DMS114 treated with DMSO at 0.1 percent for 48 hours (cell line): ENCODE results near the gene MCTP1.

Experiments
- DNase-seq: peaks from one replicate; lab custom pipeline; 2025; ENCODE audit not compliant: unreplicated experiment; lab: John Stamatoyannopoulos, UW

MCTP1 gene

DNA sequence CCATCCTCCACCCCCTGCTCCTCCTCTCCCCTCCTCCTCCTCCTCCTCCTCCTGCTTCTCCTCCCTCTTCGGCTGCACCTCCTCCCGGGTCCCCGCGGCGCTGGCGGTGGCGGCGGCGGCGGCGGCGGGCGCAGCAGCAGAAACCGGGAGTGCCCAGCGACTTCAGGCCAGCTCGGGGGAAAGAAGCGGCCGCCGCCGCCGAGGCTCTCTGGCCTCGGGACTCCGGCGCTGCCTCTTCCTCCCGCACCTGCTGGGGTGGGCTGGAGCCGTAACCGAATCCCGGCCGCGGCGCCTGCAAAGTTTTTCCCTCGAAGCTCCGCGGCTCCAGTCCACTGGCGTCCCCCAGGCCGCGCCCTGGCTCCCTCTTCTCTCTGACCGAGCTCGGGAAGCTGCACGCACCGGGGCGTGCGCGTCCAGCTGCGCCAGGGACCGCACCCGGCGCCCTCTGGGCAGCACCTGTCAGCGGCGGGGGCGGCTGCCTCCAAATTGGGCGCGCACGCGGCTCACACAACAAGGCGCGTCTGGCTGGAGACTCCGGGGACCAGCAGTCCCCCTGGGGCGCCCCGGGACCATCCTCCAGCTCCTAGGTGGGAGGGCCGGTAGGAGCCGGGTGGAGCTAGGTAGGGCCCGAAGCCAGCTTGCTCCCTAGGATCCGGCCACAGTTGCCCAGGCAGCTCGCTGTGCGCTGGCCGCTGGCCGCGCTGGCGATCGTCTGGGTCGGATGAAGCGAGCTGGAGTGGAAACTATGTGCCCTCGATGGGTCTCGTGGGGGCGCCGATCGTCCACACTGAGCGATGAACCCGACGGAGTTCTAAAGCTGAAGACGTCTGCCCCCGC lies at the start of gene MCTP1:
MCTP1 (minus strand) TSS at position 523 of the 837 bp plus-strand sequence.
- peak; percentile 4 for DNase-seq

DNA sequence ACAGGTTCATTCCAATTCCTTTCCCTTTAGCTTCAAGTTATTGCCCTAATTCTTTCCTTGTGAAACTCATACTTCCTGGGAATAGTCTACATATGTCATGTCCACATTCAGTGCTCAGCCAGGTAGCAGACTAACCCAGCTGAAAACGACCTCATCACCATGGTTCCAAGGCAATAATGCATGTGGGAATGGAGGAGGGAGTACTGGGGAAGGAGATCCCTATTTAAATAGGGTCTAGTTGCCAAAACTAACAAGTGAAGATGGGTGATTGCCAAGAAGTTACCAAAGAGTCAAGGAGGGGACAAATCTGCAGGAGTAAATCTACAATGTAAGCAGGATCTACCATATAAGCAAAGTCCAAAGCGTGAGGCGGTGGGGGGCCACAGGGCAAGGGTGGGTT lies 47.3 kb upstream of the MCTP1 start:
- DNase-seq = no peak

DNA sequence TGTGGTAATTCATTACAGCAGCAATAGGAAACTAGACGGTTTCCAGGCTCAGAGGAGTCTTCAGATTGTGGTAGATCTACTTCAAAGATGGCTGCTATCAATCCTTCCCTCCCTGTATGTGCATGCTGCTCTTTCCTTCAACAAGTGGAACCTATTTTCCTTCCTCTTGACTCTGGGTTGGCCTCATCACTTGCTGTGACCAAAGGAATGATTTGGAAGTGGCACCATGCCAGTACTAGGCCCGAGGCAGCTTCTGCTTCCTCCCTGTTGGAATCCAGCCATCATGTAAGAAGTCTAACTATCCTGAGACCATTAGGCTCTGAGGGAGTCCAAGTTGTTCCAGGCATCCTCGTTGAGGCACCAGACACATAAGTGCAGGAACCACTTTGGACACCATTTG lies 46.5 kb upstream of the MCTP1 start:
- no peak for DNase-seq

DNA sequence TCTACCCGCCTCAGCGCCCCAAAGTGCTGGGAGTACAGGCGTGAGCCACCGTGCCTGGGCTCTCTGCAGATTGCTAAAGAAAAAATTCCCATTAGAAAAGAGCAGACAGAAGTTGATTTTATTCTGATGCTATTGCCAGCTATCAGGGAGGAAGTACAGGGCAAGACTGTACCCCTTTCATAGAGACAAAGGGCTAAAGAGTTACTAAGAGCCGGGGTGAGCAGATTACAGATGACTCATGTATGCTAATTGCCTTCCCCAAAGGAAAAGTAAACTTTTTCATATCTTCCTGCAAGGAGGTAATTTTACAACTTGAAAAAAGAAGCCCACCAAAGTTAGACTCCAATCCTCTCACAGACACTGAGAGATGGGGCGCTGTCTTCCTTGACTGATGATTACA lies 42.3 kb upstream of the MCTP1 start:
- DNase-seq = no peak

DNA sequence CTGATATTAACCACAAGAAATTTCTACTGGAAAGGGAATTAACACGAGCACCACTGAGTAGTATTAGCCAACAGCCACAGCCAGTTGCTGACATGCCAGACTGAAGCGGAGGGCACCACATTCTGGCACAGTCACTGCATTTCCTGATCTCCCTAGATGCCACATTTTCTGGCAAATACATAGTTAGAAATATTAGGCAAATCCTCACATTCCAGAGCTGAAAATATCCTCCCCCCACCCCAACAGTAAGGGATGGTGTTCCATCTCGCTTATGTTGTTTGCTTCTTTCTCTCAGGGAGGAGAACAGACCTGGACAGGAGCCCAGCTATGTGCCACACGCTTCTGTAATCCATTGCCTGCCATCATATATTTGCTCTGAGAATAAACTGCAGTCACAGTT lies 32.8 kb upstream of the MCTP1 start:
- DNase-seq = no peak

DNA sequence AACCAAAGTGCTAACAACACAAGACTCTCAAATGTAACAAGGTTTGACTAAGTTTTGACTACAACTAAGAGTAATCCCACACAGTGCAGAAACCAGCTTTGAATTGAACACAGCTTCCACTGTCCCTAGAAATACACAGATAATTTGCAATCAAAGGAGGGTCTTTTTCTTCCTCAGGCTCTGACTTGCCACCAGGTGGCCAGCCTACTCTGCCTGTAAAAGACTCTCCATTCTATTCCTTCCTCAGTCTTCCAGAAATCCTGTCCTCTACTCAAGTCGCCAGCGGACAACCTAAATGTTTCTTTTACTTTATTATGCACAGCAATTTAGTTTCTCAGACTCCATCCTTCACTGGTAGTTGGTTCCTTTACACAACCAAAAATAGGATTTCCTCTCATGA lies 32.2 kb upstream of the MCTP1 start:
- DNase-seq = no peak

DNA sequence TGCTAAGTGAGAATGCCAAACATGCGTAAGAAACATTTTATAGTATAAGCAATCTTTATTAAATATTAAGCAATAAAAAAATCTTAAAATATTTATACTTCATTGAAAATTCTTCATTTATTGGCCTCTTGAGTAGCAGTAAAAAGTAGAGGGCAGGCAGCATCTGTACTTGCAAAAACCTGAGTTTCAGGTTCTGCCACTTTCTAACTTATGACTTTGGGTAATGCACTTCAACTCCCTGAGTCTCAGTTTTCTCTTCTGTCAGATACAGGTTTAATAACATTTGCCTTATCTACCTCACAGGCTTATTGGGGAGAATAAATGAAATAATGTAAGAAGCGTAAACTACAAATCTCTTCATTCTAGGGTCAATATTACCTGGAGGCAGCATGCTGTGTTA lies 19.8 kb upstream of the MCTP1 start:
- DNase-seq = no peak

DNA sequence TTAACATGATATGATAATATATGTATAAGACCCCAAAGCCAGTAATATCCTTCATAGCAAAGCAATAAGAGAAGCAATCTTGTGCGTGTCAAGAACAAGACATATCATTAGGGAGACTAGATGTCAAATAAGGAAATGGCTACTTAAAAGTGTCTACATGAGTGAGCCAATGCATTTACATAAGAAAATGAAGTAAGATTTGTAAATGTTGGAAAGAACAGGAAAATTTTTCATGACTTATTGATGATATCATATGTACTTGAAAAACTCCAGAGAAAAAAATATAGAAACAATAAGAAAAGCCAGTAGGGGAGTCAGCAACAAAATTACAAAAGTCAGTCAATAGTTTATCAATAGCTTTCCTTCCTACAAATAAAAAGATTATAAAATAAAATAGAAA lies 13.8 kb upstream of the MCTP1 start:
- DNase-seq = no peak

DNA sequence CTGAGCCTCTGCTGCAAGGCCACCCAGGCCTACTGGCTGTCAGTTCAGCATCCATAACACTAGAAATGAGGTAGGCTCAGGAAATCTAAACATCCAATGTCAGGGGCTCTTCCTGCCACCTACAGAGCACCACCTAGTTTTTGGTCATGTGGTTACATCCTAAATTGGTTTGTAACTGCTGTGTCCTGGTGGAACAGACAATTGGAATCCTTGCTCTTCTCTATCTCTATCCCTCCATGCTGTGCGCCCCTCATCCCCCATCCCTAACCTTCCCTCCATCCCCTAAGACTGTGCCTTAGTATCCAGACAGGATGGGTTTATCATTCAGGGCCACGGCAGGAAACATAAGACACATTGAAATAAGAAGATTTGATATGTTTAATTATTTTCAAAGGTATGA lies 11.4 kb upstream of the MCTP1 start:
- DNase-seq = no peak

DNA sequence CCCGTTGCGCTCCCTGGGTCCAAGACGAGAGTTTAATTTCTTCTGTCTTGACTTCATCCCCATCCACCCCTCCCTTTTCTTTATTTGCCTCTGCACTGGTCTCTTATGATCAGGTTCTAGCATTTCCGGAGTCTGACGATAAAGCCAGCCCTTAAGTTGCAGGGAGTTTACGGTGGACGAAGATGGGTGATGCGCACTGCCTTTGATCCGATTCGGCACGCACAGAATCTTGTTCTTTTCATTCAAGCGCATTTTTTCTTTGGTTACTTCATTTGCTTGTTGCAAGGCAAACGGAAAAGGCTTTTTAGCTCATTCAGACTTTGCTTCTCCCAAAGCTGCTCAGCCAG lies 488 bp upstream of the MCTP1 start:
- no peak for DNase-seq

DNA sequence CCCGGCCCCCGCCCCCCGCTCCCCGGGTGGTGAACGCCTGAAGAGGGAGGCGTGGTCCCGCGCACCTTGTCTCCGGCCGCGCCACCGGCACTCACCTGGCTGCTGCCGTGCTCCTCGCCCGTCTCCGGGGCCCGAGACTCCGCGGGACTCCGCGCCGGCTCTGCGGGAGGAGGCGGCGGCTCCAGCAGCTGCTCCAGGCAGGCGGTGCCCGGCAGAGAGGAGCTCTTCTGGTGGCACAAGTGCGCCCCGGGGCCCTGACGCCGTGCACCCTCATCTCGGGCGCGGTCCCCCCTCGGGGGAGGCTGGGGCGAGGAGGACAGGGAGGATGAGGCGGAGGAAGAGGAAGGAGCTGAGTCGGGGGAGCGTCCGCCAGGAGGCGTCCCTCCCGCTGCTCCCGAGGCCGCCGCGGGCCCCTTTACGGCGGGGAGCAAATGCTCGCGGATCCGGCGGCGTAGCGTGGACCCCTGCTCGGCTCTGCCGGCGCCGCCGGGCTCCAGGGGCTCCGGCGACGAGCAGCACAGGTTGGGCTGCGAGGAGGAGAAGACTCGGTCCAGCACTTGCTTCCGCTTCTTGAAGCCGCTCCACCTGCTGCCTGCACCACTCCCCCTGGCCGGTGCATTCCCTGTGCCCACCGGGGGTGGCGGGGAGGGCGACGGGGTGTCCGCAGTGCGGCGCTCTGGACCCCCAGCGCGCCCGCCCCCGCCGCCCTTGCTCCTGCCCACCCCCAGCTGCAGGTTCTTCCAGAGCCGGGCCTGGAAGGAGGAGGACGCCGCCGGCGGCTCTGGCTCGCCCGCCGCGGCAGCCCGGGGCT lies 928 bp downstream of the MCTP1 start:
- DNase-seq = no peak

DNA sequence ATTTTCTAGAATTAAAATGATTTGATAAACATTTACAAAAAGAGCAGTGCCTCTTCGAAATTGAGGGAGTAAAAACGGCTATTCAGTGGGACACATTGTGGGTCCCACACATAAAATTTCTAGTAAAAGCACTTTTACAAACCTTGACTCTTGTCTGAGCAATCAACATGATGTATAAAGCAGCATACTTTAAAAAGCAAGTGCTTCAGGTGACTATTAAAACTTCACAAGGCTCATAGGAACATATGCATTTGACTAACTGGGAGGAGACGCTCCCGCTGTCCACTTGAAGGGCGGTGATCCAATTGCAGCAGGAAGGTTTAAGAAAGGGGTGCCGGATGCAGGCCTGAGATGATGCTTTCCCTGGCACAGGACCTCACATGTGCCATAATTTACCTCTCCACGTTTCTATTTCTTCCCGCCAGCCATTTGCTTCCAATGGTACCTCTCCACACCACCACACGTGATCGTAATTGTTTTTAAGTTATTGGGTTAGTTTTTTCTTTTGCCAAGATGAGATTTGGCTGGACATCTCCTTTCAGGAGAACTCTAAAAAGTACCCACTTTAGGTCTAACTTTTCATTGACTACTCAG lies 1.8 kb downstream of the MCTP1 start:
- DNase-seq = no peak

DNA sequence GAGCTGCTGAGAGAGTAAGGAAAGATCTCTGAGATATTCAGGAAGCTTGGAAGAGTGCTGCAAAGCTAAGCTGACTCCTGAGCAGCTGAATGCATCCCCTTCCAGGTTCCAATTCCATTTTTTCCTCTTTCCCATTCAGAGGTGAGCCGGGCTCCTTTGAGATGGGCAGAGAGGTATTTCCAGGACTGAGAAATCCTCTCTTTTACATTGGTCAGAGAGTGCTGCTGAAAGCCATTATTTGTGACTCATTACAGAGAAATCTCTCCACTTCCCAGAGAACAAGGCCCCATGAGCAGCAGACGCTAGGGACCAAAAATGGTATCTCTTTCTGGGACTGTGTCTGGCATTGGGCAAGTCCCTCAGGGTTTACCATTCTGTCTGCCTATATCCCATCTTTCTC lies 3.7 kb downstream of the MCTP1 start:
- DNase-seq = no peak

DNA sequence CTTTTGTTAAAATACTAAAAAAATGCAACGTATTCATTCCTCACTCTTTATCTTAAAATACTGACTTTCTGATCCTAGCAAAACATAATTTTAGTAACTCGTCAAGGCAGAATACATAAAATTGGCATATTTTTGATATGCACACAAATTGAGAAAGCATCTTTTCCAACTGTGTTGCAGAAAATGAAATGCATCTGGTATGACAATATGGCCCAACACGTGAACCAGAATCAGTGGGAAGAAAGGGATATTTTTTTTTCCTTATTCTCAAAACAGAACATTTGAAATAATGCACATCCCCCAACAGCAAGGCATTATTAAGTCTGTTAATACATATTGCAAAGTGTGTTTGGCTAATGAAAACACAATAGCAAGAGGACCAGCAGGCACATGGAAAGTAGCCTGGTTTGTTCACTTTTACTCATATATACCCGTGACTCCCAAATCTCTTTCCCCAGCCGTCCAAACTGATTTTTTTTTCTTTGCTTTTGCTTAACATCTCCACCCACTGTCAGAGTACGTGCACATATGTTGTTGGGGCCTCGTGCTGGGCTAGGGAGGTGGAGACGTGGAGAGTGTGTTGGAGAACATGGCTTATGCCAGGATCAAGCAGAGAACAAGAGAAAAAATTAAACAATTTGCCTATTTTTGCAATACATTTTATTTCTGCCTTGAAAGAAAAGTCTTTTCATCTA lies 4.3 kb downstream of the MCTP1 start:
- no peak for DNase-seq

DNA sequence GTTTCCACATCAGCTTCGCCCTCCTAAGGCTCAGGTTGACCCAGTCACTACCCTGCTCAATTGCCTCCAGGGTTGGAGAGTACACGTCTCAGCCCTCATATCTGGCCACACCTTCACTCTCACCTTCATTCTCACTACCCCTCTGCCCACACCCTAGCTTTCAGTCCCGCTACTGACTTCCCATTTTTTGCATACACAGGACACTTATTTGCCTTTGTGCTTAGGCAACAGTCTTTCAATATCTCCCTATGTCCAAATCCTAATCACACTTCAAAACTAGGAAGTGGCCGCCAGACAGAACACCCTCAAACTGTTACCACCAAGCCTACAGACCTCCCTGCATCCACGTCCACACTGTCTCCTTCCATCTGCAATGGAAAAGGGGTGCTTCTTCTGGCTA lies 10.9 kb downstream of the MCTP1 start:
- DNase-seq = no peak

DNA sequence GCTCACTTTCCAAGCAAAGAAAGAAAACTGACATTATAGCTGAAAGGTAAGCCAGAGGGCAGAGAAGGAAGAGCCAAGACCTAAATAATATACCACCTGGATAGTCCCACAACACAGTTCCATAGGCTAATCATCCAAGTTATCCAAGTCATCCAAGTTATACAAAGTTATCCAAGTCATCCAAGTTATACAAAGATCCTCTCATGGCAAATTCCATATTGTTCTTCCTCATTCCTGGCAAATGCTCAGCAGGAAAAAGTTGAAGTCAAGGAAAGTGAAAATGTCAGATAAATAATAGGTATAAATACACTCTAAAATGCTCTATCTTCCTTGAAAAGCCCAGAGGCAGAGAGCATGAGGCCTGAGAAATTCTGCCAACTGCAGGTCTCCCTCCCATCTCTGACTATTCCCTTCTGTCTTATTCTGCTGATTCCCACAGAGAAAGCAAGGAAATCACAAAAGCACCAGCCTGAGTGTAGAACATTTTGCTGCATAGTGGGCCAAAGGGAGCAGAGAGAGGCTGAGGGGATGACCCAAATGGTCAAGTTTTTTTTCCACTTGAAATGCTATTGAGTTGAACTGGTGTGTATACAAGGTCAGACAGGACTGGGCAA lies 12.5 kb downstream of the MCTP1 start:
- DNase-seq = no peak

DNA sequence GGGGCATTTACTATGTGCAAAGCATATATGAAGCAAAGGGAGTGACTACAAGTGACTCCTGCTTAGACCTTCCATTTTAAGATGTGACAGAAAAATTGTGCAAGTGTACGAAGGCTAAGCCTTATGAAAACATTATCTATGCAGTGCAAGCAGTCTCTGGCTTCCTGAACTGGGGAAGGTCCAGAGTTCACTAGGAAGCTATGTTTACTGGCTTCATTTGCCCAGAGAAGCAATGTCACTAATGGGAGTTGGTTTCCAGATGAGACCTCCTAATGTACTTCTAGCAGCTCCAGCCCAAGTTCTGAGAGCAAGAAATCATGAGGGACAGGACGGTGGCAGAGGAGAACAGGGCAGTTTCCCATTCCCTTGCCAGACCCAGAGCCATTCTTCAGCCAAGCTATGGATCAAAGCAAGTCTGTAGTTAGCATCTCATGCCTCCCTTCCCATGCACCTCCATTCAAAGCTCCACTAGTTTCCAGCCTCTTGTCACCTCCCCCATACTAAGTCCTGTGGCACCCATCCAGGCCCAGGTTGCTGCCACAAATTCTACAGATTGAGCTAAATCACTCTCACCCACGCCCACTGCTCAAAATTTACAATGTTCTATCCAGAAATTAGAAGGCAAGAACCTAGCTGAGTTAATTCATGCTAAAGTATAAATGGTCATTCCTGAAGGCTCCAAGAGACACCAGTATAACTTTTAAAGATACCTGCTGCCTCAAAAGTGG lies 21.8 kb downstream of the MCTP1 start:
- no peak for DNase-seq

DNA sequence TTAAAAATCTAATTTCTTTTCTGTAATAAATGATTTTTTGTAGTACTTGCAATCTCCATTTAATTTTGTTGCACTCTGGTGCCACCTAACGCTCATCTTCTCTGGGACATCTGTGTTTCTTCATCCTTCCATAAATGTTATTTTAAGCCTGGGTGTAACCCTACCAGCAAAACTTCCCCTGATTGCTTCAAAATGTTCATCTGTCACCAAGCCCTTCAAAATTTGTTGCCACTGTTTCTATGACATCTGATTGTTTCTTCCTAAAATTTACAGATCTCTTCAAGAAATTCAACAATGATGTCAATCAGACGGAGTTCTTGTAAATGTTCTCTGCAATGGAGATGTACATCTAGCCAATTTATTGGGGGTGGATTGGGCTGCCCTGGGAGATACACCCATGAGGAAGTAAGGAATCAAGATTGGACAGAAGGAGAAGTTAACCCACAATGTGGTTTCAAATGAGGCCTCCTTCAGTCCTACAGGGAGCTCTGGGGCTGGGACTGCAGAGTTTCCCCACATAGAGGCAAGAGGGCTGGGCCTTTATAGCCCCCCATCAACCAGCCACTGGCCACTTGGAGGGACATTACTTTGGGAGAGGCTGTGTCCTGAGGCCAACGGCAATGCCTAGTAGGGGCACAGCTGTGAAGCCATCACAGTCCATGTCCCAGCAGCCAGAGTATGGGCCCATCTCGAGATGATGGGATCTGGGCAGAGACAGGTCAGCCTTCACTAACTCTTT lies 23.3 kb downstream of the MCTP1 start:
- DNase-seq = peak; percentile 59

DNA sequence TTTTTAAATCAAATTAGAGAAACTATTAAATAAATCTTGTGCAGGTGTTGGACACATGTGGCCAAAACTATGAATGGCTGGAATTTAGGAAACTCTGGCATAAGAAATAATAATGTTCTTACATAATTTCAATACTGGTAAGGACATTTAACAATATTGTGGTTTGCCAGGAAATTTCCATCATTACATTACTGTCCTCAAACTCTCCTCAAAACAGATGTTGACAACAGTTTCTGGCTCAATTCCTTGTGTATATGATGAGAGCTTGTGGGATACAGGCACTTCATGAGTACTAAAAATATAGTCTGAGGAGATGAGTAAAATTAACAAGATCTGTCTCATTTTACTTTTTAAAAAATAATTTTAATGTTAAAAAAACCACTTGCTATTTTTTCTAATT lies 27.9 kb downstream of the MCTP1 start:
- no peak for DNase-seq

DNA sequence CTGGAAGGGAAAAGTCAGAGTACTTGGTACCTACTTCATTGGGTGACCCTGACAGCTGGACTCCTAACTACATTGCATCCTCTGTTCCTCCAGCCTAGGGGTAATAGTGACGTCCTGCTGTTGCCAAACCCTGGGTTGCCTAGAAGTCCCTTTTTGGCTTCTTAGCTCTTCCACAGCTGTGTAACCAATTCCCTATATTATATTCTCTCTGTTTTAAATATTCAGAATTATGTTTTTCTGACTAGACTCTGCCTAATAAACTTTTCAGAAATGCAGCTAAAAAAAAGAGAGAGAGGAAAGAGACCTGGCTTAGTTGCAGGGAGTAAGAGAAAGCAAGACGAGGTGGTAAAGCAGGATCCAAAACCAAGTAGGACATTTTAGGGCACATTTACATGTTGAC lies 28.4 kb downstream of the MCTP1 start:
- no peak for DNase-seq
